Heart left ventricle (tissue), 16 donors: Measurements from ENCODE around the gene ARHGEF17. TPM values are rescaled to one million over a fixed set of nuclear protein-coding genes. Genes with fewer than 3 reads are reported as not detected.

Source experiments
- ATAC-seq, 4 donors: fragments of 200-7000 bp; cut with Tn5 transposase; one replicate each; pipeline ENCODE4 v1.9.1; 2020 to 2022; ENCODE audit warnings: moderate library complexity in 4 of 4, mild to moderate bottlenecking in 3 of 4, moderate number of reproducible peaks in 1 of 4
- DNase-seq, 5 donors: peaks; one replicate each; pipeline ENCODE4 v3.0.0-alpha.2; 2020
- H3K27ac ChIP-seq, 12 donors: fragments of 200-600 bp; sonication (generic) in 4 of 12; one replicate each; pipeline versions ENCODE4 v1.5.0 to v1.8.0; 2016 to 2022; ENCODE audit warnings: mild to moderate bottlenecking in 2 of 12
- H3K27me3 ChIP-seq, 9 donors: fragments of 200-600 bp; sonication (generic) in 2 of 9; one replicate each; pipeline versions ENCODE4 v1.5.1 to v1.8.0; 2016 to 2022; ENCODE audit warnings: mild to moderate bottlenecking in 3 of 9
- H3K36me3 ChIP-seq, 9 donors: fragments of 200-600 bp; sonication (generic) in 2 of 9; one replicate each; pipeline versions ENCODE4 v1.5.0 to v1.8.0; 2018 to 2022; ENCODE audit warnings: mild to moderate bottlenecking in 2 of 9
- H3K4me1 ChIP-seq, 12 donors: fragments of 200-600 bp; sonication (generic) in 4 of 12; one replicate each; pipeline versions ENCODE4 v1.5.0 to v1.8.0; 2016 to 2022; ENCODE audit warnings: mild to moderate bottlenecking in 3 of 12
- H3K4me3 ChIP-seq, 12 donors: fragments of 200-600 bp; sonication (generic) in 4 of 12; one replicate each; pipeline versions ENCODE4 v1.5.0 to v1.8.0; 2017 to 2022; ENCODE audit warnings: mild to moderate bottlenecking in 9 of 12, moderate library complexity in 4 of 12
- H3K9me3 ChIP-seq, 12 donors: fragments of 200-600 bp; sonication (generic) in 4 of 12; one replicate each; pipeline versions ENCODE4 v1.5.0 to v1.8.0; 2016 to 2022; ENCODE audit warnings: mild to moderate bottlenecking in 1 of 12
- POLR2A ChIP-seq, 2 donors: fragments of 450-650 bp; IDR thresholded peaks; one replicate each; pipeline ENCODE4 v1.6.1; 2017; ENCODE audit warnings: antibody characterized with exemption in 2 of 2, mild to moderate bottlenecking in 2 of 2, moderate library complexity in 2 of 2
- WGBS, 4 donors: extraction: QIAGEN DNeasy Blood & Tissue Kit in 2 of 4; methylation state at CpG; one replicate each; pipeline versions ENCODE4 v1.1.5 to v1.1.7; 2013 to 2018; 5-methylcytosine and 5-hydroxymethylcytosine counted together
- intact Hi-C, 10 donors: fragments of 100-400 bp; cut with DNase I; formaldehyde crosslinking; loops; one replicate each; pipeline versions ENCODE4 v1.11.1 to v1.14.2; 2022
- polyA plus RNA-seq, 2 donors: library from polyadenylated mRNA; stranded (reverse); fragments of 200-250 nt; gene quantifications; one replicate each; pipeline ENCODE4 v1.2.3, GENCODE V29; 2013
- total RNA-seq, 9 donors: library from RNA; depleted of rRNA in 2 of 9; stranded (reverse); fragments of >200 nt in 2 of 9; fragmentation: NEBNext Ultra II Directional in 3 of 9; extraction: Animal tissue kit (Norgen Biotek cat#: 25700) in 3 of 9; gene quantifications; one replicate each; pipeline versions ENCODE4 v1.1.0 to v1.2.4, GENCODE V29; 2016 to 2023
- TF ChIP-seq, protein P1 (sequence below), 12 donors: fragments of 200-600 bp; sonication (generic) in 4 of 12; IDR thresholded peaks; one replicate each; pipeline versions ENCODE4 v1.5.0 to v1.8.0; 2018 to 2022; ENCODE audit warnings: antibody characterized with exemption in 12 of 12, mild to moderate bottlenecking in 5 of 12
- donor health status: ischemic (EF 13 %, LVEDD 7.1; RV severe dilation, severe dysfunction).
- donor health status: healthy with polysubstance abuse.
- donor health status: DM: no; HTN: yes; CAD: no.
- donor health status: DM: no; HTN: no; CAD: no.
- donor health status: ischemic (EF 25% LVEDD 6.9; RV normal size, moderate dysfunction).
- donor health status: ischemic (EF 25% LVEDD 5.7; RV mildly dilated, moderate dysfunction).
- donor health status: healthy.
- donor health status: DM: yes; HTN: yes; CAD: no.
- donor health status: ischemic (EF 35%, LVEDD 5.7; RV mildly dilated, moderate dysfunction).
- donor health status: nonischemic (EF 11% LVEDD 7.7; RV severe dilation, severe dysfunction).
- donor health status: DM: yes; HTN: yes; CAD: no.
- donor health status: PGD.
- donor health status: ischemic (EF 29% LVEDD 5.4; RV normal size, mild dysfunction).
- donor health status: nonischemic (EF 23%, LVEDD 6.1; RV moderate dilation, normal function).

Gene ARHGEF17
- total and polyA plus RNA-seq, 11 donors = 27.5 to 83.9 (median 56.5) TPM

- Histone ChIP-seq H3K36me3 (peaks cover 0 to 31% (median 17%) of the 10 kb centered on the region in 9 donors), H3K9me3 (no peaks in the 10 kb centered on the region), H3K4me1 (peaks cover 0 to 57% (median 22%) of the 10 kb centered on the region in 12 donors), H3K27me3 (no peaks in the 10 kb centered on the region), H3K27ac (no peak overlapping the region), H3K4me3 (no peak overlapping the region)
- DNase-seq (no peak), ATAC-seq (no peak)
- intact Hi-C loops = loop anchor here in 1 of 10 donors (5.0 kb wide), 1 partner anchor 316 kb away; no protein-coding TSS in a partner anchor
- 80 to 82% (median 81%) methylated on average over 10 of the region's 10 CpGs for WGBS, 4 donors
- TF ChIP-seq, protein P1, sequence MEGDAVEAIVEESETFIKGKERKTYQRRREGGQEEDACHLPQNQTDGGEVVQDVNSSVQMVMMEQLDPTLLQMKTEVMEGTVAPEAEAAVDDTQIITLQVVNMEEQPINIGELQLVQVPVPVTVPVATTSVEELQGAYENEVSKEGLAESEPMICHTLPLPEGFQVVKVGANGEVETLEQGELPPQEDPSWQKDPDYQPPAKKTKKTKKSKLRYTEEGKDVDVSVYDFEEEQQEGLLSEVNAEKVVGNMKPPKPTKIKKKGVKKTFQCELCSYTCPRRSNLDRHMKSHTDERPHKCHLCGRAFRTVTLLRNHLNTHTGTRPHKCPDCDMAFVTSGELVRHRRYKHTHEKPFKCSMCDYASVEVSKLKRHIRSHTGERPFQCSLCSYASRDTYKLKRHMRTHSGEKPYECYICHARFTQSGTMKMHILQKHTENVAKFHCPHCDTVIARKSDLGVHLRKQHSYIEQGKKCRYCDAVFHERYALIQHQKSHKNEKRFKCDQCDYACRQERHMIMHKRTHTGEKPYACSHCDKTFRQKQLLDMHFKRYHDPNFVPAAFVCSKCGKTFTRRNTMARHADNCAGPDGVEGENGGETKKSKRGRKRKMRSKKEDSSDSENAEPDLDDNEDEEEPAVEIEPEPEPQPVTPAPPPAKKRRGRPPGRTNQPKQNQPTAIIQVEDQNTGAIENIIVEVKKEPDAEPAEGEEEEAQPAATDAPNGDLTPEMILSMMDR (IDR thresholded peaks at IDR 0.05) = no peak
- TF ChIP-seq POLR2A (IDR thresholded peaks at IDR 0.05) = no peak
Observed at GRCh38 chr11:73346186-73346935, 38.3 kb downstream of the ARHGEF17 start.

DNA sequence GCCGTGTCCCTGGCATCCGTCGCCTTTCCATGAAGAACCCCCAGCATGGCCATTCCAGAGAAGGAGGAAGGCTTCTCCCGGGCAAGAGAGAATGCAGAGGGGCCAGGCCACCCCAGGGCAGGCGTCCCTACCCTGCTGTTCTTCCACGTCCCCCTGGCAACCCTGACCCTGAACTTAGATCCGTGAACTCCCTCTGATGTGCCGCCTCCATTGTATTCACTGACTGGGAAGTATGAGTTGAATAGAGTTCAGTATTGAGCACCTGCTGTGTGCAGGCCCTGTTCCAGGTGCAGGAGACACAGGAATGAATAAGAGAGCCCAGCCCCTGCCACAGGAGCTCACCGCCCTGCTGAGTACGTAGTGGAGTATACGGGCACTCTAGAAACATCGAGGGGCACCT is 39.0 kb downstream of the ARHGEF17 start:
- Histone ChIP-seq H3K27ac (no peak overlapping the region), H3K4me3 (no peak overlapping the region), H3K9me3 (no peaks in the 10 kb centered on the region), H3K27me3 (no peaks in the 10 kb centered on the region), H3K36me3 (peaks cover 0 to 31% (median 17%) of the 10 kb centered on the region in 9 donors), H3K4me1 (peaks cover 0 to 55% (median 23%) of the 10 kb centered on the region in 12 donors)
- intact Hi-C loops = loop anchor here in 1 of 10 donors (5.0 kb wide), 1 partner anchor 315 kb away; no protein-coding TSS in a partner anchor
- DNase-seq = no peak
- TF ChIP-seq, protein P1 (IDR thresholded peaks at IDR 0.05) = no peak
- TF ChIP-seq POLR2A (IDR thresholded peaks at IDR 0.05) = no peak
- 85 to 90% (median 88%) methylated on average over 11 to 12 of the region's 12 CpGs for WGBS, 4 donors
- no peak for ATAC-seq

DNA sequence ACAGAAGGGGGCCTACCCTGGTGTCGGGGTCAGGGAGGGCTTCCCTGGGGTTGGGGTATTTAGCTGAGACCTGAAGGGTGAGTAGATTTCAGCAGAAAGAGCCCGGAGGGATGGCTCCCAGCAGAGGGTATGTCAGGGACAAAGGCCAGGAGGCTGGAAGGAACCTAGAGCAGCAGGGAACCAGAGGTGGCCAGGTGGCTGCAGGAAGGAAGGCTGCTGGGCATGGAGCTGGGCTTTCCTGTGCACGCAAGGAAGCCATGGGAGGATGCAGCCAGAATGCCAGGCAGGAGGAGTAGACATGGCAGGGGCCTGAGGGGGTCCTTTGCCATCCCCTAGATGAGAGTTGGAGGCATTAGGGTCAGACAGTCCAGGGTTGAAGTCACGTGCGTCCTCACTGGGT is 40.8 kb downstream of the ARHGEF17 start:
- TF ChIP-seq POLR2A (IDR thresholded peaks at IDR 0.05) = no peak
- DNase-seq (no peak), ATAC-seq (no peak)
- Histone ChIP-seq H3K36me3 (peaks cover 0 to 45% (median 28%) of the 10 kb centered on the region in 9 donors), H3K9me3 (no peaks in the 10 kb centered on the region), H3K4me3 (no peak overlapping the region), H3K27me3 (no peaks in the 10 kb centered on the region), H3K27ac (no peak overlapping the region), H3K4me1 (peaks cover 0 to 43% (median 15%) of the 10 kb centered on the region in 12 donors)
- intact Hi-C loops = loop anchor here in 1 of 10 donors (5.0 kb wide), 1 partner anchor 313 kb away; no protein-coding TSS in a partner anchor
- WGBS, 4 donors = 87 to 89% (median 87%) methylated on average over 5 of the region's 5 CpGs

DNA sequence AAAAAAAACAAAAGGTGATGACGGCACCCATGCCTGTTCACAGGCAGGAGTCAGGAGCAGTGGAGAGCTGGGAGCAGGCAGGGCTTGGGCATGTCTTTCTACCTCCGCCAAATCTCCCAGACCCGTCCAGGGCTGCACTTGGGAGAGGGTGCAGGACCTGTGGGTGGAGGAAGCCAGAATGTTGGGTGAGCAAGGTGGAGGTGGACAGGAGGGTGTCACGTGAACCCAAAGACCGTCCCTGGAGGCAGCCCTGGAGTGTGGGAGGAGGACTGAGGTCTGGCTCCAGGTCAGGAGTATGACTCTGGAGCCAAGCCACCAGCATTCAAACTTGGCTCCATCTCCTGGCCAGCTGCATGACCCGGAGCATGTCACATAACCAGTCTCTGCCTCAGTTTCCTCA is 41.6 kb downstream of the ARHGEF17 start:
- H3K36me3 ChIP-seq = peaks cover 0 to 53% (median 33%) of the 10 kb centered on the region in 9 donors
- intact Hi-C loops = loop anchor here (2.0 to 5.0 kb wide), 5 partner anchors 43 to 313 kb away; no protein-coding TSS in a partner anchor

More for the DNA sequence above, 41.6 kb downstream of the ARHGEF17 start:
- DNase-seq (no peak), ATAC-seq (peak in 1 of 4 donors; percentile 17)
- Histone ChIP-seq H3K9me3 (no peaks in the 10 kb centered on the region), H3K27me3 (no peaks in the 10 kb centered on the region), H3K27ac (no peak overlapping the region), H3K4me3 (no peak overlapping the region), H3K4me1 (peaks cover 0 to 35% (median 9%) of the 10 kb centered on the region in 12 donors)
- WGBS, 4 donors = 46 to 65% (median 52%) methylated on average over 6 of the region's 6 CpGs
- no peak for TF ChIP-seq POLR2A (IDR thresholded peaks at IDR 0.05)
- TF ChIP-seq, protein P1 (IDR thresholded peaks at IDR 0.05) = no peak
